ENCODE data around the gene SDHC.
"Not testable (repeated sequence)": the region's sequence is repeated elsewhere in the genome, so short reads cannot be mapped to it uniquely, and the experiment has no call there.

The SDHC gene

DNA sequence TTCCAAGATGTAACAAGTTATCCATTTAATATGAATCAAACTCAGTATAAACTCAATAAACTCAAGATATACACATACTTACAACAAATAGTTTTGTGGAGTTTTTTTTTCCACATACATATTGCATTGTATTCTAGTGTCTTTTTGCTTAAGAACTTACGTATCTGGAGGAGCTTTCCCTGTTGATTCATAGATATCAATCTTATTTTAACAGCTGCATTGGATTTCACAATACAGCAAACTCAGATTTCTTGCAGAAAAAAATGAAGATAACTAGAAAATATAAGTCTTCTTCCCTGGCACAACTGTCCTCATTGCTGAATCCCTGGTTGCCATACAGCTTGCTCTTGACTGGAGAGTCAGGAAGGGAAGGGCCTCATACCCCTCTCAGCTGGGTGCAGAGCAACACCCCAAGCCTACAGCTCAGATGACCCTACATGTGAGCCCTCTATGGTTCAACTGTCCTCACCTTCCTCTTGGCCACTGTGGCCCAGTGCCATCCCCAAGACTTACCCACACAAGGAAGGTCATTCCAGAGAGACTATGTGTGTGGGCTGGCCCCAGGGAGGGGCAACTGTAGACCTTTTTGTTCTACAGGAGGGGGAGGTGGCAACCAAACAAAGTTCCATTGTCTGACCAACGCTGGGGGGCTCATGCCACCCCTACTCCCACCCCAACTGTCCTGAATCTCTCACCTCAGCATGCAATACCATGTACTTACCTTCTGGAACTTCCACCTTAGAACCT, 6.1 kb upstream of the SDHC start:
- peak; percentile 37 for DNase-seq (ENCODE audit: low read depth)
- H3K4me3 ChIP-seq (ENCODE audit: low read depth, low read length), result no peak overlapping the region

DNA sequence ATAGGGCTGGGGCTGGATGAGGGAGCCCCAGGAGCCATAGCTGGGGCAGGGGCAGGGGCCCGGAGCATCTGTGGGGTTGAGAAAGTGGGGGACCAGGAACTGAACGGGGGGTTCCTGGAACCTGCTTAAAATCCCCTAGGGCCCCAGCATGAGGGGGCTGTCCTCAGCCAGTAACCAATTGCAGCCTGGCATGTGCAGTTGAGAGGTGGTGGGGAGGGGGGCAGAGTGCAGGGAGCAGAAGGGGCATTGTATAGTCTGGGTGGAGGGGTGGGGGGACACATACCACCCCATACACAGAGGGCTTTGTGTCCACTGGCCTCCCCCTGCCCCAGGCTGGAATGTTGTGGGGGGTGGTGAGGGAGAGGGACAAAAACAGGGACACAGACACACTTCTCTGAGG, 4.3 kb upstream of the SDHC start, which contains the start of gene MPZ:
Gene MPZ, minus strand, starts transcription at position 101 of the 400 bp plus-strand sequence. Its CDS starts 63 bp downstream, at position 38.
- DNase-seq (ENCODE audit: low read depth), result no peak
- H3K4me3 ChIP-seq (ENCODE audit: low read depth, low read length), result no peak within 1 kb of the TSS

DNA sequence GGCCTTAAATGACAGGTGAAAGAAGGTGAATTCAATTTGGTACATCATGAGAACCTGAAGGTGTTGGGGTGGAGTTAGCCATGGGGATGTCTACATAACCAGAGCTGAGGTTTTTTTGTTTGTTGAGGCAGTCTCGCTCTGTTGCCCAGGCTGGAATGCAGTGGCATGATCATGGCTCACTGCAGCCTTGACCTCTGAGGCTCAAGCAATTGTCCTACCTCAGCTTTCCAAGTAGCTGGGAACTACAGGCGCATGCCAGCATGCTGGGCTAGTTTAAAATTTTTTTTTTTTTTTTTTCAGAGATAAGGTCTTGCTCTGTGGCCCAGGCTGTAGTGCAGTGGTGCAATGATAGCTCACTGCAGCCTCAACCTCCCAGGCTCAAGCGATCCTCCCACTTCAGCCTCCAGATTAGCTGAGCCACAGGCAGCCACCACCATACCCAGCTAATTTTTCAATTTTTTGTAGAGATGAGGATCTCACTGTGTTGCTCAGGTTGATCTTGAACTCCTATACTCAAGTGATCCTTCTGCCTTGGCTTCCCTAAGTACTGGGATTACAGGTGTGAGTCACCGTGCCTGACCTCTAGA, 2.5 kb upstream of the SDHC start:
- no peak for DNase-seq (ENCODE audit: low read depth)
- H3K4me3 ChIP-seq (ENCODE audit: low read depth, low read length), result no peak overlapping the region

DNA sequence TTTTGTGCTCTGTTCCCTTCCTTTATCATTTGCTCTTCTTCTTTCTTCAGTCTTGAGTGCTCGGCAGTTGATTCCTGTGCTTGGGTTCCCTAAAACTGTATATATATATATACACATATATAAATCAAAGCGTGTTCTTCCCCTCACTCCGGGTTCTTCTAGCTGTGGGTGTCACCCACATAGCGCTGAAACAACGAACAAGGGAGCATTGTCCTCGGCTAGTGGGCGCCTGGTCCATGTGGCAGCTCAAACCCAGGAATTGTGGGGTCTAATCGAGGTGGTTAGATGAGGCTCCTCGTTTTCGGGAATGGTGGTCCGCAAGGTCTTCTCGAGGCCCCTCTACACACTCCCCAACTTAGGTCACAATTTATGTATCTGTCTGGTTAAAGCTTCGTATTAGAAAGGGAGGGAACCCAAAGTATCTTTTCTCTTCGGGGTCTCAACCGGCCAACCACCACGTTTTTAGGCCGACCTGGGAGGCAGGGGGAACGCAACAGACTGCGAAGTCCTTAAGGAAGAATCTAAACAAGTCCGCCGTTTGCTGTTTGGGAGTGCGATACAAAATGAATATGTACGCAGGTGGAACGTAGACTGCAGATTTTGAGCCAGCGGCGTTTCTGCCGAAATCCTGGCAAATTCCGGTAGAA, 504 bp upstream of the SDHC start:
- peak overlapping the region; percentile 97 for H3K4me3 ChIP-seq (ENCODE audit: low read depth, low read length)
- DNase-seq (ENCODE audit: low read depth), result no peak

DNA sequence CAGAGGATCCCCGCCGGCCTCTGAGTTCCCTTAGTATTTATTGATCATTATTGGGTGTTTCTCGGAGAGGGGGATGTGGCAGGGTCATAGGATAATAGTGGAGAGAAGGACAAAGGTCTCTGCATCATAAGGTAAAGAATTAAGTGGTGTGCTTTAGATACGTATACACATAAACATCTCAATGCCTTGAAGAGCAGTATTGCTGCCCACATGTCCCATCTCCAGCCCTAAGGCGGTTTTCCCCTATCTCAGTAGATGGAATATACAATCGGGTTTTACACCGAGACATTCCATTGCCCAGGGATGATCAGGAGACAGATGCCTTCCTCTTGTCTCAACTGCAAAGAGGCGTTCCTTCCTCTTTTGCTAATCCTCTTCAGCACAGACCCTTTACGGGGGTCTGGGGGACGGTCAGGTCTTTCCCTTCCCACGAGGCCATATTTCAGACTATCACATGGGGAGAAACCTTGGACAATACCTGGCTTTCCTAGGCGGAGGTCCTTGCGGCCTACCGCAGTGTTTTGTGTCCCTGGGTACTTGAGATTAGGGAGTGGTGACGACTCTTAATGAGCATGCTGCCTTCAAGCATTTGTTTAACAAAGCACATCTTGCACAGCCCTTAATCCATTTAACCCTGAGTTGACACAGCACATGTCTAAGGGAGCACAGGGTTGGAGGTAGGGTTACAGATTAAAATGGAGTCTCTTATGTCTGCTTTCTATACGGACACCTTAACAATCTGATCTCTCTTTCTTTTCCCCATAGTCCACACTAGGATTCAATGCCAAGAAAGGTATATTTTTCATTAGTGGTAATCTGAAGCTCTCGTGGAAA, 1.9 kb downstream of the SDHC start:
- H3K4me3 ChIP-seq (ENCODE audit: low read depth, low read length), result not testable (repeated sequence)

DNA sequence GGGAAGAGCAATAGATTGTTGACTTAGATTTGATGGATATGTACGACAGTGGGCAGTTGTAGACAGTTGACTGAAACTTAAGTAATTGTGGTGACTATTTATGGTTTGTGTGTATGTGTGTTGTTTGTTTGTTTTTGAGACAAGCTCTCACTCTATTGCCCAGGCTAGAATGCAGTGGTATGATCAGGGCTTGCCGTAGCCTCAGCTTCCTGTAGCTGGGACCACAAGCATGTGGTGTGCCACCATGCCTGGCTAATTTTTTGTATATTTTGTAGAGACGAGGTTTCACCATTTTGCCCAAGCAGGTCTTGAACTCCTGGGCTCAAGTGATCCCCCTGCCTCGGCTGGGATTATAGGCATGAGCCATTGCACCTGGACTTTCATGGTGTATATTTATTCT, 9.8 kb downstream of the SDHC start:
- H3K4me3 ChIP-seq (ENCODE audit: low read depth, low read length), result no peak overlapping the region
- DNase-seq (ENCODE audit: low read depth), result no peak

More for the DNA sequence above, 1.9 kb downstream of the SDHC start:
- DNase-seq (ENCODE audit: low read depth), result not testable (repeated sequence)

DNA sequence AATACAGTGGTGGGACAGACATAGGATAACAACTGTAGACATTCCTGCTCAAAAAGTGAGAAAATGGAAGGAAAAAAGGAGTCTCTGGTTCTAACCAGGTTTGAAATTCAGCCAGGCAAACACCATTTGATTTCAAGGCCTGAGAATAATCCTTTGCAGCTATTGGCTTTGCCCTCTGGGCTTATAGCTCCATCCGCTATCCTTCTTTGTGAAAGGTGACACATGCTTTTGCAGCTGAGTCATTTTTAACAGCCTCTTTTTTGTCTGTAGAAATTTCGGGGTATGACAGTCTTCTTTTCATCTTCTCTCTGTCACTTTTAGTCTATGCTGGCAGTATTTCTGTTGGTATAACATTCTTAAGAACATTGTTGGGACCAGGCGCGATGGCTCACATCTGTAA, 16.2 kb downstream of the SDHC start:
- DNase-seq (ENCODE audit: low read depth), result no peak
- no peak overlapping the region for H3K4me3 ChIP-seq (ENCODE audit: low read depth, low read length)

DNA sequence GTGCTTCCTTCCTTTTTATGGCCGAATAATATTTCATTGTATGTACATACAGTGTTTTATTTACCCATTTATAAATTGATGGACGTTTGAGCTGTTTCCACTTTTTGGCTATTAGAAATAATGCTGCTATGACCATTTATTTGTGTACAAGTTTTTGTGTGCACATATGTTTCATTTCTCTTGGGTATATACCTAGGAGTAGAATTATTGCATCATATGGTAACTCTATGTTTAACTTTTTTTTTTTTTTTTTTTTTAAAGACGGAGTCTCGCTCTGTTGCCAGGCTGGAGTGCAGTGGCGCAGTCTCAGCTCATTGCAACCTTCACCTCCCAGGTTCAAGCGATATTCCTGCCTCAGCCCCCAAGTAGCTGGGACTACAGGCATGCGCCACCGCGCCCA, 19.0 kb downstream of the SDHC start:
- no peak overlapping the region for H3K4me3 ChIP-seq (ENCODE audit: low read depth, low read length)

DNA sequence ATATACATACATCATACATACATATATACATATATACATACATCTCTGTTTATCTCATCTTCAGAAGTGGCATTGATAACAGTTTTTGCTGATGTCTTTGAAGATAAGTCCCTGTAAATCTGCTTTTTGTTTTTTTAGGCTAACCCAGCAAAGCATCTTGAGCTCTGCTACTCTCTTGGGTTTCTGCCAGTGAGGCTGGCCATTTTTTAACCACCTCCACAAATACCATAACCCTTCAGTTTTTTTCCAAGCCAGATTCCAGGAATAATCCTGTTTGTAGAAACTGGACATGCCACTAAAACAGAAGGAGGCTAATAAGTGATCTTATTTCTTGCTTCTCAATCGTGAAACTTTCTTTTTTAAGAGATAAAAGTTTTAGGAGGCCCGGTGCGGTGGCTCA, 21.6 kb downstream of the SDHC start:
- DNase-seq (ENCODE audit: low read depth), result no peak
- H3K4me3 ChIP-seq (ENCODE audit: low read depth, low read length), result no peak overlapping the region

More for the DNA sequence above, 19.0 kb downstream of the SDHC start:
- no peak for DNase-seq (ENCODE audit: low read depth)

DNA sequence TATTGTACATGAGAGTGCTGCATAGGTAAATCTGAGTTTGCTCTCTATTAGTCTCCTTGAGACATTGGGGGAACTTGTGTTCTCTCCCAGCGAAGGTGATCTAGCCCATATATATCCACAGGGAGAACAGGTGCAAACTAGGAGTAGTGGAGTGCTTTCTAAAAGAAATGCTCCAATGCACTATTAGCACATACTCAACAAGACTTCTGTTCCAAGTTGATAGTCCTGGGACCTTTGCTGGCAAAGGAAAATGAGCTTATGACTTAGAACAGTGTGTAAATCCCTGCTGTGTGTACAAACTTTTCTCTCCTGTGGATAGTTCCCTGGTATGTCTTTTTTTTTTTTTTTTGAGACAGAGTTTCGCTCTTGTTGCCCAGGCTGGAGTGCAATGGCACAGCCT, 28.0 kb downstream of the SDHC start:
- no peak for DNase-seq (ENCODE audit: low read depth)
- H3K4me3 ChIP-seq (ENCODE audit: low read depth, low read length), result no peak overlapping the region

DNA sequence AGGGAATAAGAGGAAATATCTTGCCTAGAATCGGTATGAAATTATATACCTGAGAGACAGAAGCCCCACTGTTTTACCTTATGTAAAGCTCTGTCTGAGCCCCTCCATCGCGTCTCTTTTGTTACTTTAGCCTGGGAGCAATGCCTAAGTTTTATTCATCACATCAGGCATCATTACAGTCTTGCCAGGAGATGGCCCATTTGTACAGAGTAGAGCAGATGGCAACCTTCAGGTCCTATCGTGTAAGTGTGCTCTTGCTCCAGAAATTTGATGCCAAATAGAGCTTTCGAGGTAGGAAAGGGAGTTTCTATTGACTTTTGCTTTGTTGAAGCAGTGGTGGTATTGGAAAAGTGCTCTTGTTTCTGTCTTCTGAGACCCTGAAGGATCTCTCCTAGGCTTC, 28.6 kb downstream of the SDHC start:
- DNase-seq (ENCODE audit: low read depth), result no peak
- no peak overlapping the region for H3K4me3 ChIP-seq (ENCODE audit: low read depth, low read length)

DNA sequence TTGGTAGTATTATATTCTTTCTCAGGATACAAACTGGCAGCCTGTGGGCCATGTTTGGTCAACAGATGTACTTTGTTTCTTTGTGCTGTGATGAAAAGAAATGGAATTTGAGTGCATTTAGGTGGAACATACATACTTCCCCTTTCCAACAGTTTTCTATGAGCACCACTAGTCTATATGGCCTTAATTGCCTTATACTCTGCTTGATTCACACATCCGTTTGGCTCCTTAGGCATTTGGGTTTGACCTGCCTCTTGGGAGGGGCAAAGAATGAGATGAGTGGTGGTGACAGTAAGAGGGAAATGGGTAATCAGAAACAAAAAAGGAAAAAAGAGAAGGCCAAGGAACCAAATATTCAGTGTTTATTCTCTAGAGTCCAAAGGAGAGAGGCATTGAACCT, 36.5 kb downstream of the SDHC start:
- no peak for DNase-seq (ENCODE audit: low read depth)
- no peak overlapping the region for H3K4me3 ChIP-seq (ENCODE audit: low read depth, low read length)

DNA sequence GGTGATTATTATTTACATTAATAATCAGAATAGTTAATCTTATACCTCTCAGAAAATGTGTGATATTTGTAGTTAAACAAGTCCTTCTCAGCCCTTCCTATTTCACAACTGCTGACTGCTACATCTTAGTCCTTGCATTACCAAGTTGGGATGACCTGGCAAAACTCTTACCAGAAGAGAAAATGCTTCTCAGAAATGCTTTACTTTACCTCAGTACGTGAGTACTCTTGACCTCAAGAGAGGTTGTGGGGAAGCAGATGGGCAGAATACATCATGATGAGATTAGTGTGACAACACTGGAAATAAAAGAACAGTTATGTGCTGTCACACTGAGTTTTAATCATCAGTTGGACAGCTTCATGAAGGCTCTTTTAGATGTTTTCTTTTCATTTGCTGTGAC, 37.3 kb downstream of the SDHC start:
- no peak for DNase-seq (ENCODE audit: low read depth)
- H3K4me3 ChIP-seq (ENCODE audit: low read depth, low read length), result no peak overlapping the region

DNA sequence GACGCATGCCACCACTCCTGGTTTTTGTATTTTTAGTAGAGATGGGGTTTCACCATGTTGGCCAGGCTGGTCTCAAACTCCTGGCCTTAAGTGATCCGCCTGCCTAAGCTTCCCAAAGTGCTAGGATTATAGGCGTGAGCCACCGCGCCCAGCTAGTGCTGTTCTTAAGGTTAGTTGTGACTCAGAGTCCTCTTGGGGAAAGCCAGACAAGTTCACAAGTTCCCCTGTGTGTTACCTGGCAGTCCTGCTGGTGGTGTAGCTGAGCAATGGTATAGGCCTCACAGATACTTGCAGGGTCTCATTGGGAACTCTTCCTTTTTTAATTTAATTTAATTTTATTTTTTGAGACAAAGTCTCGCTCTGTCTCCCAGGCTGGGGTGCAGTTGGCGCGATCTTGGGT, 42.9 kb downstream of the SDHC start:
- H3K4me3 ChIP-seq (ENCODE audit: low read depth, low read length), result no peak overlapping the region
- DNase-seq (ENCODE audit: low read depth), result no peak

DNA sequence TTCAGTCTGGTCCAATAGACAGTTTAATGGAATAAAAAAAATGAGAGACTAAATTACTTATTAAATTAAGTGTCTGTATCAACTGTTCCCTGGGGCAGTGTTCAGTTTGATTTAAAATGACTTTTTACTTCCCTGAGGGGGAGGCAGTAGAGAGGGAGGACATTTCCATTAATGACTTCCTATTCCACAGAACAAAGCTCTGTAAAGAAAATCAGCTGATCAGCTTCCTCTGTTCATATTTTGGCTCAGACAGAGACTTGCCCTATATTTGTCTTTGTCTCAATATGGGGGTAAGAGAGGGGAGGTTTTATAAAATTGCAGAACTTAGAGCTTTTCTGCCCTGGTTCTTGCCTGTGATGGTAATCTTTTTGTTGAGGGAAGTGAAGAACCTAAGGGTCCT, 45.1 kb downstream of the SDHC start:
- no peak for DNase-seq (ENCODE audit: low read depth)
- H3K4me3 ChIP-seq (ENCODE audit: low read depth, low read length), result no peak overlapping the region

DNA sequence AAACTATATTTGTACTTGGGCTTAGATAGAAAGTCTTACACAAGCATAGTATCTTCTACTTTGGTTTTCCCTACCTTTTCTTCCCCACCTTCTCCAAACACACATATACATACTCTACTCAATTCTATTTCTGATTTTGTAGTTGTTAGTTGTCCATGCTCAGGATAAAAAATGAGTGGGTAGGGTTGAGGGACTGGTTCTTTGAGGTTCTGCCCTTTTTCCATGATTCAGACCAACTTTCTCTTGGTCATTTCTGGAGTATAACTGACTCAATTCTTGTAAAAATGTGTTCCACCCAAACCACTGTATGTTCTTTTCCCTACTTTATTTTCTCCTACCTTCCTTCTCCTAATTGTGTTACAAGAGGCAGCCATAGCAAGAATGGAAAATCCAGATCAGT, 50.2 kb downstream of the SDHC start:
- no peak overlapping the region for H3K4me3 ChIP-seq (ENCODE audit: low read depth, low read length)
- DNase-seq (ENCODE audit: low read depth), result no peak

DNA sequence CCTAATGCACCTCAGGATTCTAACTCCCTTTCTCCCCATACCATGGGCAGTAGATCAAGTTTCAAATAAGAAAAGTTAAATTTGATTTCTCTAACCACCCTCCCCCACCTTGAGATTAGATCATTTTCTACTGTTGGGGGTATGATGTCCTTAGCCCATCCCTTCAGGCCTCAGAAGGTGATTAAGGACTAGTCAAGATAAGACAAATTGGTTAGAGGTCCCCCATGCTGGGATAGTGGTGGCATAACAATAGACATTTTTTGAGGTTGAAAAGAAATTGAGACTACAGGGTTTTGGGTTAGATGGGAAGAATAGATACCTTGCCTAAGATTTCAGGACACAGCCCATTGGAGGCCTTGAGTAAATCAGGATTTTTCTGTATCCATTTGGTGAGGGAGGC, 51.0 kb downstream of the SDHC start:
- no peak for DNase-seq (ENCODE audit: low read depth)
- H3K4me3 ChIP-seq (ENCODE audit: low read depth, low read length), result no peak overlapping the region

DNA sequence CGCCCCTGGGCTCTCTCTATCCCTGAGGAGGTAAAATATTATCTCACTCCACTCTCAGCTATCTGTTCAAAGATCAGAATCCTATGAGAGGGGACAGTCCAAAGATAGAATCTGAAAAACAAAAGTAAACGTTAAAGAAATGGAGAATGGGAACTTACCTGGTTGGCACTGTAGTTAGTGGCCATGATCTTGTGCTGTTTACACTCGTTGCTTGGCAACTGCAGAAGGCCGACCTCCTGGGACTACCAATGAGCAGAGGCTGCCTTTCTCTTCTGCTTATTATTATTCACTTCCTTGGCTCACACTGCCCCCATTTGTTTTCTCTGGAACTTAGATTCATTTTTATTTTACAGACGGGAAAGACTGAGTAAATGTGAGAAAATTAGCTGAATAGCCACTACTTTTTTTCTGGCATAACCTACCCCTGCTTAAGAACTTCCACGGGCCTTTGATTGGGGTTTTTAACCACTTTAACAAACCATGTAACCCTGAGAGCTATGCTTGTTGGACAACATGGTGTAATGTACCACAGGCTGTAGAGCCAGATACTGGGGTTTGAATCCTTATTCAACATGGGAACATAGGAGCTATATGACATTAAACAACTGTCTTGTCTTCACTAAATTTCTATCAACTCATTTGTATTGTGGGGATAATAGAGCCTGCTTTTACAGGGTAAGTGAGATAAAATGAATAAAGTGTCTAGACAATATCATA, 53.7 kb downstream of the SDHC start, which contains the start of gene CFAP126:
Gene CFAP126, minus strand, starts transcription at position 193 of the 717 bp plus-strand sequence. Its CDS starts 8 bp downstream, at position 185.
- DNase-seq (ENCODE audit: low read depth), result peak; percentile 49
- H3K4me3 ChIP-seq (ENCODE audit: low read depth, low read length), result no peak within 1 kb of the TSS

DNA sequence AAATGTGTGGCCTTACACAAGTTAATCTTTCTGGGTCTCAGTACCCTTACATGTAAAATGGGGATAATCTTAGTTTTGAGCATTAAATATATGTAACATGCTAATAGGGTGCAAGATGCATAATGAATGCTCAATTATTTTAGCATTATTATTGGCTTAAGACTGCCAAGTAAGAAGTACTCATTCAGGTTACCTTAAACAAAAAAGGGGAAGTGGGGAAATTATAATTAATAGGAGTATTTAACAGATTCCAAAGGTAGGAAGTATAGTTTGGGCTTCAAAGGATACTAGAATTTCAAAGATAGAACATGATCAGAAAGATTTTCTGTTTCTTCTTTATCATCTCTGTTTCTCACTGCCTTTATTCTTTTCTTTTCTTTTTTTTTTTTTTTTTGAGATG, 59.3 kb downstream of the SDHC start:
- no peak overlapping the region for H3K4me3 ChIP-seq (ENCODE audit: low read depth, low read length)
- DNase-seq (ENCODE audit: low read depth), result no peak
